HepG2 (cell line): Measurements from ENCODE around the gene VPS13D. TPM values are rescaled to one million over a fixed set of nuclear protein-coding genes. Genes with fewer than 3 reads are reported as not detected.
A peak's percentile ranks its signal among the peaks of the same experiment; 100 is the strongest.

Experiments used
- ARNT ChIP-seq: fragments of 450-650 bp; IDR thresholded peaks from 2 replicates; pipeline ENCODE4 v1.6.1; 2017
- KDM1A ChIP-seq: IDR thresholded peaks from 2 replicates; pipeline ENCODE4 v1.6.1; 2016; ENCODE audit warnings: missing compliant biosample characterization
- KDM5B ChIP-seq: sonication (generic); formaldehyde crosslinking; IDR thresholded peaks from 2 replicates; pipeline ENCODE4 v1.4.0; 2020; ENCODE audit warnings: missing genetic modification reagents, mild to moderate bottlenecking, borderline replicate concordance
- KLF16 ChIP-seq, 2 experiments: sonication (generic) in 1 of 2; formaldehyde crosslinking in 1 of 2; IDR thresholded peaks; 2 replicates each; pipeline versions ENCODE4 v1.6.1 to v1.8.0; 2016 to 2023; ENCODE audit warnings: missing genetic modification reagents in 2 of 2, missing compliant biosample characterization in 1 of 2
- NCOA2 ChIP-seq: sonication (generic); formaldehyde crosslinking; IDR thresholded peaks from 2 replicates; pipeline ENCODE4 v1.8.0; 2022; ENCODE audit warnings: inconsistent platforms
- SRSF1 ChIP-seq: fragments of 200-400 bp; formaldehyde crosslinking; optimal IDR thresholded peaks from 2 replicates; pipeline ENCODE3; 2017; ENCODE audit warnings: mild to moderate bottlenecking, low read depth, low read length, moderate library complexity
- U2AF1 ChIP-seq: fragments of 200-400 bp; formaldehyde crosslinking; optimal IDR thresholded peaks from 2 replicates; pipeline ENCODE3; 2017; ENCODE audit warnings: mild to moderate bottlenecking, low read depth, low read length
- ZNF501 ChIP-seq: sonication (generic); formaldehyde crosslinking; IDR thresholded peaks from 2 replicates; pipeline ENCODE4 v1.5.1; 2020; ENCODE audit warnings: mild to moderate bottlenecking, moderate library complexity, missing genetic modification reagents
- ZNF788 ChIP-seq: sonication (generic); formaldehyde crosslinking; IDR thresholded peaks from 2 replicates; pipeline ENCODE4 v1.5.0; 2020; ENCODE audit warnings: mild to moderate bottlenecking, missing genetic modification reagents, borderline replicate concordance
- polyA plus RNA-seq, 8 experiments: library from polyadenylated mRNA; depleted of rRNA in 3 of 8; stranded (reverse) in 7 of 8; unstranded in 1 of 8; fragments of >200 nt; fragmentation: Illumina TruSeq in 4 of 8; extraction: Trizol in 4 of 8; gene quantifications; 2 replicates each; pipeline versions ENCODE4 v1.2.1 to v1.2.3, GENCODE V29; 2011 to 2016; ENCODE audit warnings: low read depth in 4 of 8, missing spikeins in 1 of 8, mixed read lengths in 1 of 8; ENCODE audit not compliant: insufficient read depth in 1 of 8
- total RNA-seq, 5 experiments: library from RNA; depleted of rRNA; stranded (reverse); fragments of >200 nt; fragmentation: Illumina TruSeq; extraction: Trizol; gene quantifications; 2 replicates each; pipeline ENCODE4 v1.2.3, GENCODE V29; 2016; ENCODE audit warnings: low read depth in 1 of 5
- TF ChIP-seq, protein P1 (sequence below), 2 experiments: sonication (generic) in 1 of 2; formaldehyde crosslinking in 1 of 2; IDR thresholded peaks; 2 replicates each; pipeline versions ENCODE4 v1.6.1 to v1.9.0; 2014 to 2022; ENCODE audit warnings: antibody characterized with exemption in 1 of 2, borderline replicate concordance in 1 of 2, inconsistent platforms in 1 of 2, low read depth in 1 of 2, missing genetic modification reagents in 1 of 2
- TF ChIP-seq, protein P2 (sequence below): IDR thresholded peaks from 2 replicates; pipeline ENCODE4 v1.6.1; 2016; ENCODE audit warnings: mild to moderate bottlenecking
- TF ChIP-seq, protein P3 (sequence below): sonication (generic); formaldehyde crosslinking; IDR thresholded peaks from 2 replicates; pipeline ENCODE4 v1.4.0; 2020; ENCODE audit warnings: missing genetic modification reagents, mild to moderate bottlenecking, borderline replicate concordance
- TF ChIP-seq, protein P4 (sequence below): sonication (generic); formaldehyde crosslinking; IDR thresholded peaks from 2 replicates; pipeline ENCODE4 v1.4.0; 2020; ENCODE audit warnings: missing genetic modification reagents, borderline replicate concordance
- TF ChIP-seq, protein P5 (sequence below): sonication (generic); formaldehyde crosslinking; IDR thresholded peaks from 2 replicates; pipeline ENCODE4 v1.8.1; 2022; ENCODE audit warnings: mild to moderate bottlenecking, missing genetic modification reagents
- TF ChIP-seq, protein P6 (sequence below): sonication (generic); formaldehyde crosslinking; IDR thresholded peaks from 2 replicates; pipeline ENCODE4 v1.4.0; 2020; ENCODE audit warnings: mild to moderate bottlenecking, missing genetic modification reagents

Gene VPS13D
- total and polyA plus RNA-seq, 2 of the 13 experiments (the other 11 are each of a cell fraction or from before 2014, with no cell fraction given): 8.6 to 13.9 TPM

DNA sequence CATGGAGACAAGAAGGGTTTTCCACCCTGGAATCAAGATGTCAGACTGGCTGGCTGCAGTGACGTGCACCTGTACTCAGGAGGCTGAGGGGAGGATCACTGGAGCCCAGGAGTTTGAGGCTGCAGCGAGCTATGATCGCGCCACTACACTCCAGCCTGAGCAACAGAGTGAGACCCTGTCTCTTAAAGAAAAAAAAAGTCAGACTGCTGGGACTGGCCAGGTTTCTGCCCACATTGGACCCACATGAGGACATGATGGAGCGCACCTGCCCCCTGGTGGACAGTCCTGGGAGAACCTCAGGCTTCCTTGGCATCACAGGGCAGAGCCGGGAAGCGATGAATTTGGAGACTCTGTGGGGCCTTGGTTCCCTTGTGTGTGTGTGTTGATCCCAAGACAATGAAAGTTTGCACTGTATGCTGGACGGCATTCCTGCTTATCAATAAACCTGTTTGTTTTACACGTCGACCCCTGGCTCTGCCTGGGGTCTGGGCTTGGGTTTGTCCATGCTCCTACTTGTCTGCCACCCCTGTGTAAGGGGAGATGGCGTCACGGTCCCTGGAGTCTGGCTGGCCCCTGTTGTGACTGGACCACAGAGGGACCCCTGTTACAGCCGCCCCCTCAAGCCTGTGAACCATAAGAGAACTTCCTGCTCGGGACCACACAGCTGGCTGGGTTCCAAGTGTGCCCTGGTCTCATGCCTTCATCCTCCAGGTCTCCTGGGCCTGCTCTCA, 20.9 kb upstream of the VPS13D start (continued):
- TF ChIP-seq, protein P1, sequence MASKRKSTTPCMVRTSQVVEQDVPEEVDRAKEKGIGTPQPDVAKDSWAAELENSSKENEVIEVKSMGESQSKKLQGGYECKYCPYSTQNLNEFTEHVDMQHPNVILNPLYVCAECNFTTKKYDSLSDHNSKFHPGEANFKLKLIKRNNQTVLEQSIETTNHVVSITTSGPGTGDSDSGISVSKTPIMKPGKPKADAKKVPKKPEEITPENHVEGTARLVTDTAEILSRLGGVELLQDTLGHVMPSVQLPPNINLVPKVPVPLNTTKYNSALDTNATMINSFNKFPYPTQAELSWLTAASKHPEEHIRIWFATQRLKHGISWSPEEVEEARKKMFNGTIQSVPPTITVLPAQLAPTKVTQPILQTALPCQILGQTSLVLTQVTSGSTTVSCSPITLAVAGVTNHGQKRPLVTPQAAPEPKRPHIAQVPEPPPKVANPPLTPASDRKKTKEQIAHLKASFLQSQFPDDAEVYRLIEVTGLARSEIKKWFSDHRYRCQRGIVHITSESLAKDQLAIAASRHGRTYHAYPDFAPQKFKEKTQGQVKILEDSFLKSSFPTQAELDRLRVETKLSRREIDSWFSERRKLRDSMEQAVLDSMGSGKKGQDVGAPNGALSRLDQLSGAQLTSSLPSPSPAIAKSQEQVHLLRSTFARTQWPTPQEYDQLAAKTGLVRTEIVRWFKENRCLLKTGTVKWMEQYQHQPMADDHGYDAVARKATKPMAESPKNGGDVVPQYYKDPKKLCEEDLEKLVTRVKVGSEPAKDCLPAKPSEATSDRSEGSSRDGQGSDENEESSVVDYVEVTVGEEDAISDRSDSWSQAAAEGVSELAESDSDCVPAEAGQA (IDR thresholded peaks at IDR 0.05; ENCODE audit: low read depth): no peak
- TF ChIP-seq, protein P1 (CRISPR knock-in tag; IDR thresholded peaks at IDR 0.05; ENCODE audit: borderline replicate concordance): no peak
- TF ChIP-seq, protein P2, sequence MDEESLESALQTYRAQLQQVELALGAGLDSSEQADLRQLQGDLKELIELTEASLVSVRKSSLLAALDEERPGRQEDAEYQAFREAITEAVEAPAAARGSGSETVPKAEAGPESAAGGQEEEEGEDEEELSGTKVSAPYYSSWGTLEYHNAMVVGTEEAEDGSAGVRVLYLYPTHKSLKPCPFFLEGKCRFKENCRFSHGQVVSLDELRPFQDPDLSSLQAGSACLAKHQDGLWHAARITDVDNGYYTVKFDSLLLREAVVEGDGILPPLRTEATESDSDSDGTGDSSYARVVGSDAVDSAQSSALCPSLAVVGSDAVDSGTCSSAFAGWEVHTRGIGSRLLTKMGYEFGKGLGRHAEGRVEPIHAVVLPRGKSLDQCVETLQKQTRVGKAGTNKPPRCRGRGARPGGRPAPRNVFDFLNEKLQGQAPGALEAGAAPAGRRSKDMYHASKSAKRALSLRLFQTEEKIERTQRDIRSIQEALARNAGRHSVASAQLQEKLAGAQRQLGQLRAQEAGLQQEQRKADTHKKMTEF (CRISPR knock-in tag): no peak
- TF ChIP-seq, protein P3, sequence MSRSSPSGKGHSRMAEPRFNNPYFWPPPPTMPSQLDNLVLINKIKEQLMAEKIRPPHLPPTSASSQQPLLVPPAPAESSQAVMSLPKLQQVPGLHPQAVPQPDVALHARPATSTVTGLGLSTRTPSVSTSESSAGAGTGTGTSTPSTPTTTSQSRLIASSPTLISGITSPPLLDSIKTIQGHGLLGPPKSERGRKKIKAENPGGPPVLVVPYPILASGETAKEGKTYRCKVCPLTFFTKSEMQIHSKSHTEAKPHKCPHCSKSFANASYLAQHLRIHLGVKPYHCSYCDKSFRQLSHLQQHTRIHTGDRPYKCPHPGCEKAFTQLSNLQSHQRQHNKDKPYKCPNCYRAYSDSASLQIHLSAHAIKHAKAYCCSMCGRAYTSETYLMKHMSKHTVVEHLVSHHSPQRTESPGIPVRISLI (CRISPR knock-in tag): peak; percentile 62; the same call in 1 of the 2 replicates
- TF ChIP-seq KDM1A (CRISPR knock-in tag): no peak
- TF ChIP-seq, protein P4, sequence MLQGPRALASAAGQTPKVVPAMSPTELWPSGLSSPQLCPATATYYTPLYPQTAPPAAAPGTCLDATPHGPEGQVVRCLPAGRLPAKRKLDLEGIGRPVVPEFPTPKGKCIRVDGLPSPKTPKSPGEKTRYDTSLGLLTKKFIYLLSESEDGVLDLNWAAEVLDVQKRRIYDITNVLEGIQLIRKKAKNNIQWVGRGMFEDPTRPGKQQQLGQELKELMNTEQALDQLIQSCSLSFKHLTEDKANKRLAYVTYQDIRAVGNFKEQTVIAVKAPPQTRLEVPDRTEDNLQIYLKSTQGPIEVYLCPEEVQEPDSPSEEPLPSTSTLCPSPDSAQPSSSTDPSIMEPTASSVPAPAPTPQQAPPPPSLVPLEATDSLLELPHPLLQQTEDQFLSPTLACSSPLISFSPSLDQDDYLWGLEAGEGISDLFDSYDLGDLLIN (CRISPR knock-in tag): no peak
- no peak for TF ChIP-seq U2AF1
- TF ChIP-seq ARNT: no peak
- TF ChIP-seq KDM5B: 0 out of 2 replicates have a peak, but pooled peaks have one; percentile 37
- TF ChIP-seq, protein P5, sequence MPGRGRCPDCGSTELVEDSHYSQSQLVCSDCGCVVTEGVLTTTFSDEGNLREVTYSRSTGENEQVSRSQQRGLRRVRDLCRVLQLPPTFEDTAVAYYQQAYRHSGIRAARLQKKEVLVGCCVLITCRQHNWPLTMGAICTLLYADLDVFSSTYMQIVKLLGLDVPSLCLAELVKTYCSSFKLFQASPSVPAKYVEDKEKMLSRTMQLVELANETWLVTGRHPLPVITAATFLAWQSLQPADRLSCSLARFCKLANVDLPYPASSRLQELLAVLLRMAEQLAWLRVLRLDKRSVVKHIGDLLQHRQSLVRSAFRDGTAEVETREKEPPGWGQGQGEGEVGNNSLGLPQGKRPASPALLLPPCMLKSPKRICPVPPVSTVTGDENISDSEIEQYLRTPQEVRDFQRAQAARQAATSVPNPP: no peak
- 0 out of 4 replicates have a peak, but pooled peaks of 1 of the 2 experiments have one; percentile 19 for TF ChIP-seq KLF16 (CRISPR knock-in tag; IDR thresholded peaks at IDR 0.05)
- peak; percentile 28; the same call in 1 of the 2 replicates for TF ChIP-seq ZNF501
- TF ChIP-seq, protein P6, sequence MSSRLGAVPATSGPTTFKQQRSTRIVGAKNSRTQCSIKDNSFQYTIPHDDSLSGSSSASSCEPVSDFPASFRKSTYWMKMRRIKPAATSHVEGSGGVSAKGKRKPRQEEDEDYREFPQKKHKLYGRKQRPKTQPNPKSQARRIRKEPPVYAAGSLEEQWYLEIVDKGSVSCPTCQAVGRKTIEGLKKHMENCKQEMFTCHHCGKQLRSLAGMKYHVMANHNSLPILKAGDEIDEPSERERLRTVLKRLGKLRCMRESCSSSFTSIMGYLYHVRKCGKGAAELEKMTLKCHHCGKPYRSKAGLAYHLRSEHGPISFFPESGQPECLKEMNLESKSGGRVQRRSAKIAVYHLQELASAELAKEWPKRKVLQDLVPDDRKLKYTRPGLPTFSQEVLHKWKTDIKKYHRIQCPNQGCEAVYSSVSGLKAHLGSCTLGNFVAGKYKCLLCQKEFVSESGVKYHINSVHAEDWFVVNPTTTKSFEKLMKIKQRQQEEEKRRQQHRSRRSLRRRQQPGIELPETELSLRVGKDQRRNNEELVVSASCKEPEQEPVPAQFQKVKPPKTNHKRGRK (CRISPR knock-in tag): no peak
- no peak for TF ChIP-seq NCOA2
- no peak for TF ChIP-seq SRSF1
- no peak for TF ChIP-seq ZNF788
